GM12878 (cell line): Measurements from ENCODE around the gene S1PR4. TPM values are rescaled to one million over a fixed set of nuclear protein-coding genes. Genes with fewer than 3 reads are reported as not detected.

ENCODE experiments used
- ATAC-seq: fragments of 200-7000 bp; cut with Tn5 transposase; 3 replicates; pipeline ENCODE4 v1.9.1; 2020; ENCODE audit warnings: mild to moderate bottlenecking, moderate library complexity
- BruUV-seq: library from RNA; stranded (reverse); fragments of 400-500 nt; replicated peaks from 2 replicates; lab custom pipeline; 2021; lab: Mats Ljungman, UMichigan
- CTCF ChIA-PET: fragments of 300-600 bp; sonication (Branson Sonifier 250); formaldehyde crosslinking; extraction: SDS; loops from one replicate; lab custom pipeline; 2021; ENCODE audit warnings: inconsistent platforms; lab: Yijun Ruan, JAX
- POLR2A ChIA-PET: fragments of 350-600 bp; formaldehyde crosslinking; extraction: SDS; loops from one replicate; lab custom pipeline; 2021; ENCODE audit warnings: inconsistent platforms; lab: Charles Lee
- RAD21 ChIA-PET: fragments of 300-600 bp; sonication (Branson Sonifier 250); formaldehyde crosslinking; loops from one replicate; lab custom pipeline; 2023; ENCODE audit warnings: antibody characterized with exemption; ENCODE audit not compliant: unreplicated experiment; lab: Charles Lee
- SMC1A ChIA-PET: fragments of 300-600 bp; sonication (Branson Sonifier 250); formaldehyde crosslinking; loops from one replicate; lab custom pipeline; 2023; ENCODE audit not compliant: unreplicated experiment, uncharacterized antibody; lab: Charles Lee
- DNase-seq: peaks from one replicate; pipeline ENCODE4 v3.0.0-alpha.2; 2011; ENCODE audit warnings: low read depth, low spot score
- FAIRE-seq: peaks from 3 replicates; lab custom pipeline; 2011; peaks lifted over from hg19 to GRCh38; lab: Jason Lieb, UNC
- H2AFZ ChIP-seq: 2 replicates; pipeline ENCODE4 v1.6.0; 2011; ENCODE audit warnings: low read depth, low read length, control low read depth; ENCODE audit not compliant: control insufficient read depth
- H3K27ac ChIP-seq: 2 replicates; pipeline ENCODE4 v1.5.1; 2011; ENCODE audit warnings: control low read depth; ENCODE audit not compliant: control insufficient read depth, insufficient read depth
- H3K27me3 ChIP-seq, 2 experiments: replicated peaks in 1 of 2; 2 replicates each; pipeline versions ENCODE4 v1.6.0 to v1.6.1; 2011; ENCODE audit warnings: low read length in 1 of 2; ENCODE audit not compliant: control insufficient read depth in 2 of 2, insufficient read depth in 2 of 2
- H3K36me3 ChIP-seq, 2 experiments: 2 replicates each; pipeline ENCODE4 v1.5.1; 2011; ENCODE audit warnings: low read length in 1 of 2; ENCODE audit not compliant: control insufficient read depth in 2 of 2, insufficient read depth in 2 of 2
- H3K4me1 ChIP-seq: 2 replicates; pipeline ENCODE4 v1.6.1; 2011; ENCODE audit warnings: mild to moderate bottlenecking, low read length, moderate library complexity, mixed read lengths; ENCODE audit not compliant: control insufficient read depth, insufficient read depth
- H3K4me2 ChIP-seq: 2 replicates; pipeline ENCODE4 v1.6.0; 2011; ENCODE audit warnings: control low read depth; ENCODE audit not compliant: control insufficient read depth, insufficient read depth
- H3K4me3 ChIP-seq: fragments of 200-600 bp; sonication (generic); 2 replicates; pipeline ENCODE4 v1.5.1; 2016
- H3K79me2 ChIP-seq: 2 replicates; pipeline ENCODE4 v1.6.0; 2011; ENCODE audit warnings: low read length; ENCODE audit not compliant: control insufficient read depth, insufficient read depth
- H3K9ac ChIP-seq: 2 replicates; pipeline ENCODE4 v1.8.0; 2011; ENCODE audit warnings: low read length, control low read depth, mixed read lengths; ENCODE audit not compliant: control insufficient read depth, insufficient read depth
- H3K9me3 ChIP-seq: replicated peaks from 3 replicates; pipeline ENCODE4 v1.5.1; 2011; ENCODE audit warnings: mild to moderate bottlenecking, low read length; ENCODE audit not compliant: control insufficient read depth, insufficient read depth
- H4K20me1 ChIP-seq: 2 replicates; pipeline ENCODE4 v1.6.0; 2011; ENCODE audit not compliant: control insufficient read depth, insufficient read depth
- BCL11A ChIP-seq: IDR thresholded peaks from 2 replicates; pipeline ENCODE4 v1.6.1; 2011; ENCODE audit warnings: low read depth, low read length
- CREB1 ChIP-seq: IDR thresholded peaks from 2 replicates; pipeline ENCODE4 v1.6.1; 2012; ENCODE audit warnings: low read depth, mild to moderate bottlenecking, inconsistent platforms
- HDAC6 ChIP-seq: fragments of 200-600 bp; sonication (generic); IDR thresholded peaks from one replicate; pipeline ENCODE4 v1.8.0; 2017; ENCODE audit warnings: antibody characterized with exemption; ENCODE audit not compliant: unreplicated experiment
- MTA2 ChIP-seq: fragments of 450-650 bp; IDR thresholded peaks from 2 replicates; pipeline ENCODE4 v1.6.1; 2016; ENCODE audit warnings: low read depth, mild to moderate bottlenecking, moderate library complexity
- MYB ChIP-seq: fragments of 150-350 bp; IDR thresholded peaks from 2 replicates; pipeline ENCODE4 v1.6.1; 2014; ENCODE audit warnings: mild to moderate bottlenecking, low read depth, low read length, borderline replicate concordance
- SMAD5 ChIP-seq: IDR thresholded peaks from 2 replicates; pipeline ENCODE4 v1.6.1; 2016; ENCODE audit warnings: antibody characterized with exemption, low read depth
- SRF ChIP-seq, 2 experiments: IDR thresholded peaks; 2 replicates each; pipeline ENCODE4 v1.6.1; 2011; ENCODE audit warnings: low read depth in 2 of 2, low read length in 2 of 2, mild to moderate bottlenecking in 1 of 2, moderate library complexity in 1 of 2
- TAF1 ChIP-seq: IDR thresholded peaks from 2 replicates; pipeline ENCODE4 v1.6.1; 2011; ENCODE audit warnings: mild to moderate bottlenecking, low read depth, low read length, borderline replicate concordance
- TCF3 ChIP-seq: IDR thresholded peaks from 2 replicates; pipeline ENCODE4 v1.6.1; 2012; ENCODE audit warnings: low read depth, mild to moderate bottlenecking, low read length, borderline replicate concordance; ENCODE audit not compliant: insufficient read depth
- ZNF274 ChIP-seq: IDR thresholded peaks from one replicate; pipeline ENCODE4 v1.8.0; 2011; ENCODE audit not compliant: insufficient read length, insufficient read depth
- WGBS: methylation state at CpG from one replicate; pipeline ENCODE4 v1.1.6; 2016; ENCODE audit warnings: low lambda C conversion rate; ENCODE audit not compliant: insufficient replicate concordance, insufficient coverage; ENCODE audit errors: missing lambda C conversion rate; 5-methylcytosine and 5-hydroxymethylcytosine counted together
- in situ Hi-C: fragments of 300-500 bp; cut with MboI; formaldehyde crosslinking; loops from 9 replicates; pipeline ENCODE4 v1.14.3; 2018; ENCODE audit warnings: mixed read lengths
- intact Hi-C: fragments of 100-400 bp; cut with micrococcal nuclease; formaldehyde crosslinking; loops from one replicate; pipeline ENCODE4 v1.14.2; 2022; ENCODE audit not compliant: unreplicated experiment
- polyA plus RNA-seq, 11 experiments: library from polyadenylated mRNA; depleted of rRNA in 4 of 11; unstranded in 6 of 11; stranded (reverse) in 5 of 11; fragments of >200 nt; fragmentation: Nextera tagmentation in 4 of 11; fragmentation: Illumina TruSeq in 1 of 11; extraction: Ambion mirVana in 4 of 11; extraction: Trizol in 1 of 11; gene quantifications; 1 replicate in 1 of 11; 2 replicates in 10 of 11; pipeline versions ENCODE4 v1.2.1 to v1.2.3, GENCODE V29; 2011 to 2016; ENCODE audit warnings: inconsistent platforms in 2 of 11, missing spikeins in 2 of 11, low read depth in 1 of 11
- total RNA-seq, 4 experiments: library from RNA; depleted of rRNA in 3 of 4; stranded (reverse); fragments of >200 nt in 3 of 4; fragmentation: Illumina TruSeq in 1 of 4; extraction: Trizol in 1 of 4; gene quantifications; 2 replicates each; pipeline versions ENCODE4 v1.2.1 to v1.2.3, GENCODE V29; 2013 to 2021
- TF ChIP-seq, protein P1 (sequence below): IDR thresholded peaks from 2 replicates; pipeline ENCODE4 v1.6.1; 2011; ENCODE audit warnings: mild to moderate bottlenecking, low read depth, low read length, moderate library complexity; ENCODE audit not compliant: insufficient replicate concordance
- TF ChIP-seq, protein P2 (sequence below): IDR thresholded peaks from 2 replicates; pipeline ENCODE4 v1.6.1; 2012; ENCODE audit warnings: low read depth, low read length, improper control_type of control experiment
- TF ChIP-seq, protein P3 (sequence below): IDR thresholded peaks from 2 replicates; pipeline ENCODE4 v1.6.1; 2012; ENCODE audit warnings: mild to moderate bottlenecking, low read depth, low read length

S1PR4 gene
- total and polyA plus RNA-seq, 10 of the 15 experiments (the other 5 are each of a cell fraction or from before 2014, with no cell fraction given), result 0.19 to 57.7 (median 32.4) TPM; not detected in 1

DNA sequence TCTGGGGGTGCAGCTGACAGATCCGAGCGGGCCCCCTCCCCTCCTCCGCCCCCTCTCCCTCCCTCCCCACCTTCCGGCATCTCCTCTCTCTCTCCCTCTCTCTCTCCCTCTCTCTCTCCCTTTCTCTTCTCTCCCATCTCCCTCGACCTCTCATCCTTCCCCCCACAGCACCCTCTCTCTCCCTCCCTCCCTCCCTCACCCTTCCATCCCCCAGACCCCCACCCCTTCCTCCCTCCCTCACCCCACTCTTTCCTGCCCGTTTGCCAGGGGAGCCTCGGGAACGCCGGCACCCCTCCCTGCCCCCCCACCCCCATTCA, 46.6 kb downstream of the S1PR4 start:
- ChIA-PET RAD21 (no interaction called here), CTCF (interaction anchor here (0.5 kb wide), 1 partner anchor 50 kb away, joined by 3 read pairs; no protein-coding TSS in a partner anchor), SMC1A (no interaction called here), POLR2A (no interaction called here)
- TF ChIP-seq MTA2, result no peak
- TF ChIP-seq TAF1, result no peak
- TF ChIP-seq CREB1, result no peak
- no peak for TF ChIP-seq HDAC6
- TF ChIP-seq MYB, result no peak
- TF ChIP-seq, protein P1, sequence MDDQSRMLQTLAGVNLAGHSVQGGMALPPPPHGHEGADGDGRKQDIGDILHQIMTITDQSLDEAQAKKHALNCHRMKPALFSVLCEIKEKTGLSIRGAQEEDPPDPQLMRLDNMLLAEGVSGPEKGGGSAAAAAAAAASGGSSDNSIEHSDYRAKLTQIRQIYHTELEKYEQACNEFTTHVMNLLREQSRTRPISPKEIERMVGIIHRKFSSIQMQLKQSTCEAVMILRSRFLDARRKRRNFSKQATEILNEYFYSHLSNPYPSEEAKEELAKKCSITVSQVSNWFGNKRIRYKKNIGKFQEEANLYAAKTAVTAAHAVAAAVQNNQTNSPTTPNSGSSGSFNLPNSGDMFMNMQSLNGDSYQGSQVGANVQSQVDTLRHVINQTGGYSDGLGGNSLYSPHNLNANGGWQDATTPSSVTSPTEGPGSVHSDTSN, result no peak
- TF ChIP-seq SRF (IDR thresholded peaks at IDR 0.05; ENCODE audit: low read depth in 2 of 2, low read length in 2 of 2), result no peak
- Histone ChIP-seq H3K27ac (no peak overlapping the region), H3K9me3 (no peaks in the 10 kb centered on the region), H3K4me2 (no peak overlapping the region), H3K27me3 (peaks cover 0 to 2% of the 10 kb centered on the region in 2 experiments; a peak in 2 of 4 replicates), H3K4me3 (no peak overlapping the region), H3K79me2 (no peaks in the 10 kb centered on the region), H3K36me3 (no peaks in the 10 kb centered on the region), H2AFZ (no peak overlapping the region), H3K4me1 (no peaks in the 10 kb centered on the region), H3K9ac (no peak overlapping the region), H4K20me1 (no peaks in the 10 kb centered on the region)
- ATAC-seq (no peak), FAIRE-seq (no peak), DNase-seq (no peak)
- in situ Hi-C loops (no loop called here), intact Hi-C loops (no loop called here)
- no TSS peak for BruUV-seq
- WGBS, result no CpG with 5 or more reads among the region's 9 CpGs

DNA sequence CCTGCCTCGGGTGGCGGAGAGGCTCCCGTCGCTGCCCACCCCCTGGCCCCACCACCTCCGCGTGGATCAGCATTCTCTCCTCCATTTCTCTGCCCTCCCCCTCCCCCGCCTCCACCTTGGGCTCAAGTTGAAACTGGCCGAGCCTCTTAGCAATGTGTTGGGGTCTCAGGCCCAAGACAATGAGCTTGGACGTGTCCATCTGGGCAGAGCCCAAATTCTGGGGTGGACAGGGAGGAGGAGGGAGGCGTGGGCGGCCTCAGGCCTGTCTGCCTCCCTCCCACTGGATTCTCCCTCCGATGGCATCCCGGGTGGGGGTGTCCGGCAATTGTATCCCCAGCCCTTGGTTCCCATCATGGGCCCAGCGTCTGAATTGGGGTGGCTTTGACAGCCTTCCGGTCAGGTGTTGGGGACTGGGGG, 47.1 kb downstream of the S1PR4 start:
- WGBS, result 46% methylated on average over 12 of the region's 16 CpGs
- Histone ChIP-seq H3K79me2 (no peaks in the 10 kb centered on the region), H3K9ac (no peak overlapping the region), H3K36me3 (no peaks in the 10 kb centered on the region), H3K27me3 (peaks cover 0 to 2% of the 10 kb centered on the region in 2 experiments; a peak in 2 of 4 replicates), H3K27ac (no peak overlapping the region), H3K9me3 (no peaks in the 10 kb centered on the region), H2AFZ (no peak overlapping the region), H4K20me1 (no peaks in the 10 kb centered on the region), H3K4me2 (no peak overlapping the region), H3K4me3 (no peak overlapping the region), H3K4me1 (no peaks in the 10 kb centered on the region)
- intact Hi-C loops, result no loop called here
- no TSS peak for BruUV-seq
- ChIA-PET POLR2A (interaction anchor here (0.6 kb wide), 1 partner anchor 51 kb away, joined by 4 read pairs; no protein-coding TSS in a partner anchor), CTCF (no interaction called here), RAD21 (no interaction called here), SMC1A (no interaction called here)
- in situ Hi-C loops, result no loop called here
- ATAC-seq (no peak), DNase-seq (no peak), FAIRE-seq (no peak)
- TF ChIP-seq TCF3 (no peak), BCL11A (no peak), ZNF274 (no peak), SMAD5 (no peak)
- TF ChIP-seq, protein P2, sequence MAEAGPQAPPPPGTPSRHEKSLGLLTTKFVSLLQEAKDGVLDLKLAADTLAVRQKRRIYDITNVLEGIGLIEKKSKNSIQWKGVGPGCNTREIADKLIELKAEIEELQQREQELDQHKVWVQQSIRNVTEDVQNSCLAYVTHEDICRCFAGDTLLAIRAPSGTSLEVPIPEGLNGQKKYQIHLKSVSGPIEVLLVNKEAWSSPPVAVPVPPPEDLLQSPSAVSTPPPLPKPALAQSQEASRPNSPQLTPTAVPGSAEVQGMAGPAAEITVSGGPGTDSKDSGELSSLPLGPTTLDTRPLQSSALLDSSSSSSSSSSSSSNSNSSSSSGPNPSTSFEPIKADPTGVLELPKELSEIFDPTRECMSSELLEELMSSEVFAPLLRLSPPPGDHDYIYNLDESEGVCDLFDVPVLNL, result no peak
- TF ChIP-seq, protein P3, sequence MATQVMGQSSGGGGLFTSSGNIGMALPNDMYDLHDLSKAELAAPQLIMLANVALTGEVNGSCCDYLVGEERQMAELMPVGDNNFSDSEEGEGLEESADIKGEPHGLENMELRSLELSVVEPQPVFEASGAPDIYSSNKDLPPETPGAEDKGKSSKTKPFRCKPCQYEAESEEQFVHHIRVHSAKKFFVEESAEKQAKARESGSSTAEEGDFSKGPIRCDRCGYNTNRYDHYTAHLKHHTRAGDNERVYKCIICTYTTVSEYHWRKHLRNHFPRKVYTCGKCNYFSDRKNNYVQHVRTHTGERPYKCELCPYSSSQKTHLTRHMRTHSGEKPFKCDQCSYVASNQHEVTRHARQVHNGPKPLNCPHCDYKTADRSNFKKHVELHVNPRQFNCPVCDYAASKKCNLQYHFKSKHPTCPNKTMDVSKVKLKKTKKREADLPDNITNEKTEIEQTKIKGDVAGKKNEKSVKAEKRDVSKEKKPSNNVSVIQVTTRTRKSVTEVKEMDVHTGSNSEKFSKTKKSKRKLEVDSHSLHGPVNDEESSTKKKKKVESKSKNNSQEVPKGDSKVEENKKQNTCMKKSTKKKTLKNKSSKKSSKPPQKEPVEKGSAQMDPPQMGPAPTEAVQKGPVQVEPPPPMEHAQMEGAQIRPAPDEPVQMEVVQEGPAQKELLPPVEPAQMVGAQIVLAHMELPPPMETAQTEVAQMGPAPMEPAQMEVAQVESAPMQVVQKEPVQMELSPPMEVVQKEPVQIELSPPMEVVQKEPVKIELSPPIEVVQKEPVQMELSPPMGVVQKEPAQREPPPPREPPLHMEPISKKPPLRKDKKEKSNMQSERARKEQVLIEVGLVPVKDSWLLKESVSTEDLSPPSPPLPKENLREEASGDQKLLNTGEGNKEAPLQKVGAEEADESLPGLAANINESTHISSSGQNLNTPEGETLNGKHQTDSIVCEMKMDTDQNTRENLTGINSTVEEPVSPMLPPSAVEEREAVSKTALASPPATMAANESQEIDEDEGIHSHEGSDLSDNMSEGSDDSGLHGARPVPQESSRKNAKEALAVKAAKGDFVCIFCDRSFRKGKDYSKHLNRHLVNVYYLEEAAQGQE, result no peak
